HG03095 (cell line): Measurements from ENCODE around the gene SLCO3A1.
"Not testable (repeated sequence)": the region's sequence is repeated elsewhere in the genome, so short reads cannot be mapped to it uniquely, and the experiment has no call there.

Source experiments
- ATAC-seq: cut with Tn5 transposase; IDR thresholded peaks from one replicate; pipeline ENCODE4 v1.9.1; 2021; ENCODE audit warnings: moderate library complexity; ENCODE audit not compliant: unreplicated experiment

SLCO3A1 gene

GRCh38 chr15:91961357-91961756 lies 107.8 kb downstream of the SLCO3A1 start:
- no peak for ATAC-seq

- ATAC-seq: not testable (repeated sequence)
These were observed 110.2 kb downstream of the SLCO3A1 start for GRCh38 chr15:91963747-91964146.

- ATAC-seq: no peak
These were observed 112.1 kb downstream of the SLCO3A1 start for GRCh38 chr15:91965501-91966193.

DNA sequence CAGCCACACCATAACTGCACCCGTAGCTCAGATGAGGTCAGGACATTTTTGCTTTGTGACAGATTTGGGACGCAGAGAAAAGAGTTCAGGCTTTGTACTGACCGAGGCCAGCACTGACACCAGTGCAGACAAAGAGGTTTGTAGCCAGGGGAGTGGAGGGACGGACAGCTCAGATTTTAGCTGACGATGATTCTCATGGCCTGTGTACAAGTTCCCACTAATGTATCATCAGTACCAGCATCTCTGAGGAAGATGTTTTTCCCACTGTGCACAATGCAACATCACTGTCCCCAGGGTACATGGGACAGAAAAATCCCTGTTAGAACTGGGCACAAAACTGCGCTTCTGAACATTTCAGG lies 112.7 kb downstream of the SLCO3A1 start:
- ATAC-seq: no peak

GRCh38 chr15:91967935-91968606 lies 114.6 kb downstream of the SLCO3A1 start:
- ATAC-seq: no peak

- no peak for ATAC-seq
These were observed 115.1 kb downstream of the SLCO3A1 start for GRCh38 chr15:91968610-91969009.

DNA sequence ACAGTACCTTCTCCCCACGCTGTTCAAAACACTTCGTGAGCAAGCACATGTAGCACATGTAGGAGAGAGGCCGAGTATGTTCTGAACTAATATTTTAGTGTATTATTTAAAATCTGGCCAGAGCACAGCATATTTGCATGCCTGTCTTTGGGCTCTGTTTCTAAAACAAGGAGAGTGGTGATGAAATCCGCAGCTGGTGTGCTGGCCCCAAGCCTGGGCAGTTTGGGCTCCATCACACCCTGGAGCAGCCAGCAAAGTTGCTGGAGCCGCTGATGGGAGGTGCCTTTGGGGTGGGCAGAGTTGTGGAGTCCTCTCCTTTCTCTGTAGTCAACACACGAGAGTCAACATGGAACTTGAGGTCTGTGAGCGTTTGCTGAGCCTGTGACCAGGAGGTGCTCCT lies 116.6 kb downstream of the SLCO3A1 start:
- ATAC-seq: no peak

GRCh38 chr15:91973481-91973880 lies 120.0 kb downstream of the SLCO3A1 start:
- ATAC-seq: no peak

- no peak for ATAC-seq
These were observed 120.8 kb downstream of the SLCO3A1 start for GRCh38 chr15:91974321-91974720.

DNA sequence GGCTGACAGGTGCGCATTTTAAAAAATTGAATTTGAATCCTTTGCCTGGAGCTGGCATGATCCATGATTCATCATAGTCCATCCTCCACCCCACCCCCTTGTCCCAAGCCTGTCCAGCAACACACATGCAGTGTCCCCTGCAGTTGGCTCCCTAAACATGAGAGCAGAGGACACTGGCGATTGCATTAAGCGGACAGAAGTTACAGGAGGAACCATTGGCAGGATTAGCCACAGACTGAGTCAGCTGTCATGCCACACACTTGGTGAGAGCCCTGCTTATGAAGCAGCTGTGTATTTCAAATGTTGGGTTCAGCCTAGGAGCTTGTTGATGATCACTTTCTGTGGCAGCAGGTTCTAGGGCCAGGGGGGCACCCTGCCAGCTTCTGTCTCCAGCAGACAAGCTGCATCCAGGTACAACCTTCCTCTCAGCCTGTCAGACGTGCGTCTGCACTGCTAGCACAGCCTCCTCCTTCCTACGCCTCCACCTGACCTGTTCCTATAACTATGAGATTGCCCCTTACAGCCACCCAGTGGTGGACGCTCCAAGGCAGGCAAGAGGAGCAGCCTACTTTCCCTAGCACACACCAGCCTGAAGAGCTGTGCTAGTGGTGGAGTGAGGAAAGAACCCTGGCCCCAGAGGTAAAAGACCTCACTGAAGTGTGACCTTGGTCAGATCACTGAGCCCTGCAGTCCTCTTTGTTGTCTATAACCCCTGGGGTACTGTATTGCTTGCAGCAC lies 121.9 kb downstream of the SLCO3A1 start:
- no peak for ATAC-seq

DNA sequence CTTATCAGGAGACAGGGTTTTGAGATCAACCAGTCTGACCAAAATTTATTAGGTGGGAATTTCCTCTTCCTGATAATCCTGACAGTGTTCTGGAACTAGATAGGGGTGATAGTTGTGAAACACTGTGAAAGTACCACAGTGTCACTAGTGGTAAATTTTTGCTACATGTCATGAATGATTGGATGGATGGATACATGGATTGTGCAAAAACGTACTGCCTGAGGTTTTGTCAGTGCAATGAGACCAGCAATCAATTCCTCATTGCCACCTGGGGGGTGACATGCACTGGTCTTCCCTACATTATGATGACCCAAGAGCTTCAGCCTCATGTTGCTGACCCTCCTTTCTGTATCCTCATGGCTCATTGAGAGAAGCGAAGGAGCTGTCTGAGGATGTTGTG lies 123.5 kb downstream of the SLCO3A1 start:
- no peak for ATAC-seq

DNA sequence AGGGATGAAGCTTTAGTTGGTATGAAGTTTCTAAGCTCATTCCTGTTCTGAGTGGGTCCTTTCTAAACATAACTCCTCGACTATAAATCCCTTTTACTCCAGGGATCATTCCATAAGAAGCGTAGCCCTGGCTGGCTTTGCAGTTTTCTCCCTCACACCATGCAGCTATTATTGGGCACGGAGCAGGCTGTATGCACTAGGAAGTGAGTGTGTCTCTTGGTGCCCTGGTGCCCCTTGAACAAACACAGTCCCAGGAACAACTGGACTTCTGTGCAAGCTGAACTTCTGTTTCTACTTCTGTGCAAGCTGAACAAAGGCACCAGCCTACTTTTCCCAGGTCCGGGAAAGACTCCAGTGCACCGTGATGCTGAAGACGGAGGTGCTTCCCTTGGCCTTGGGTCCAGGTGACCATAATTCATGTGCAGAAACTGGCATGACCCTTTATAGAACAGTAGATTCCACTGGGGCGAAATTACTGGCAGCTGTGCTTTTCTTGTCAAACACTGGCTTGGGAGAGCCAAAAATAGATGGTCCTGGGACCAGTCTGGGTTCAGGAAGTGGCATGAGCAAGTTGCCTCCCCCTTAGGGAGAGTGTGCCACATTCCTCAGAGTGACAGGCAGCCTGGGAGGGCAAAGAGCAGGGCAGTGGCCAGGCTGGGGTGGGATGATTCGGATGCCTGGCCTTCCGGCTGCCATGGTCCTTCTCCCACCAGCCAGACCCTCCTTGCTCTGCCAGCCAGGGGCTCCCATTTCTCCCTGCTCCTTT lies 127.2 kb downstream of the SLCO3A1 start:
- ATAC-seq: no peak

DNA sequence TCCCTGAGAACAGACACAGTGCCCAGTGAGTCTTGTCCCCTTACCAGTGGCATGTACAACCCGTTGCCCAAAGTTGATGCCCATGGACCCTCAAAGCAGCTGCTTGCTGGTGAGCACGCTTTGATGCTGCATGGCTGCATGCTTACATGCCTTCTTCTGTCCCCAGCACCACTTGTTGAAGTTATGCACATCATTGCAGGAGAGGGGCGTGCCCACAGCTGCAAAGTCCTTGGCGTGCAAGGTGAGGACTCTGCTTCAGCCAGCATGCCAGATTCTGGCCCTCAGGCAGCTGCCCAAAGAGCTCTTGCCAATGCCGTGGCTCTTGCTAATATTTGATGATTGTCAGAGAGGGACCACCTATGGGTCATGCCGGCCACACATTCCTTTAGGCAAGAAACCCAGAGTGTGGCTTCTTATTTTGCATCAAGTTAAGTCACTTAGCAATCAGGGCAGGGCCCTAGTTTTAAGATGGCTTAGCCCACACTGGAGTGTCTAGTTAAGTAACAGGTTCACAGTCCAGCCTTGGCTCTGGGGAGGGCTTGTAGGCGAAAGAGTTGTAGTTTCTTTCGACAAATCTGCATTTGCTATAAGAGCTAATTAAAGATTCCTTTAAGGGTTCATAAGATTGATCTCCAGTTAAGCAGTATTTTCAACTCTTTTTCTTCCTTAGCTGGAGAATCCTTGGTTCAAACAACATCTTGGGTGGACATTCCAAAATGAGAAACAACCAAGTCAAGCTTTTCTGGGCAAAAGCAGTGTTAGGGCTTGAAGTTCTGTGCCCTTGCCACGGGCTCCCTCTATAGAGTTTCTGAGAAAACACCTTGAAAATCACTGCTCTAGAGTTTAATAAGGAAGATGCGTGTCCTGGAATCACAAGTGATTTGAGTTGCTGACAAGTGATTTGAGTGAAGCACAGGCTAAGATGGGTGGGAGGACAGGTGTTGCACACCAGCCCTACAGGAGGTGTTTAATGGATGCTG lies 128.6 kb downstream of the SLCO3A1 start:
- no peak for ATAC-seq

DNA sequence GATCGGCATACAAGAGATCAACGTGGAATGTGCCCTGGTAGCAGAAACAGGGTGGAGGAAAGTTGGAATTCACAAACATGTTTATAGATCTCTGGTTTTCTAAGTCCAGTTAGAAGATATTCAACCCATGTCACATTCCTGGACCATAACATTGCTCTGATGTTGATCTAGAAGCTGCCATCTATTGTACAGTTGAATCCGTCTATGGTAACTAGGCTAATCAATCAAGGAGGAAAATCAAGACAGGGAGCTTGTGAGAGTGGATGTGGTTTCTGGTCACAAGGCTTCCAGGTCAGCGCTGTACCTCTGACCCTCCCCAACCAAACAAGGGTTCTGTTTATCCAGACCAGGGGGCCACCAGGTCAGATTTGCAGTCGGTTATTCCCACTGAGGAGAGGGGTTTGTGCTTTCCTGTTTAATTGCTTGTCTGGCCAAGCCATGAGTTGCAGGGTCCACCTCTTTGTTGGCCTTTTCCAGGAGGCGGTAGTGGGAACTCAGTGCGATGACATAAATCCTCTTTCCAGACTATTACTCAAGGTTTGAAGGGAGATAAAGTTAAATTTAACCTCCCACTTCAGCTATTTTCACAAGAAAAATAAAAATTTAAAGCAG lies 130.3 kb downstream of the SLCO3A1 start:
- ATAC-seq: no peak

DNA sequence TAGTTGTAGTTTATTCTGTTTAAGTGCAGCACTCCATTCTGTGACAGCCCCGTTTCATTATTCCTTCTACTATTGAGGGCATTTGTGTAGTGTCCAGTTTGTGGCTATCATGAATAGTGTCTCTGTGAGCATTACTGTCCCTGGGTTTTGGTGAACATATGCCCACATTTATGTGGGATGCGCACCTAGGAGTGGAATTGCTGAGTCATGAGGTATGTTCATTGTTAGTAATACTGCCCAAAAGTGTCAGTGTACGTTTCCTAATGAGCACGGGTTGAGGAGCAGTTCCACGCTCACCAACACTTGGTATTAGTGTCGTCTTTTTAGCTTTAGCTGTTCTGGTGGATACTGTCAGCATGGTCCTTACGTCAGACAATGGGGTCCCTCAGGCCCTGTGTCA lies 131.8 kb downstream of the SLCO3A1 start:
- no peak for ATAC-seq

GRCh38 chr15:91988071-91988470 lies 134.6 kb downstream of the SLCO3A1 start:
- ATAC-seq: no peak

GRCh38 chr15:91988655-91989054 lies 135.1 kb downstream of the SLCO3A1 start:
- ATAC-seq: no peak

GRCh38 chr15:91989821-91990220 lies 136.3 kb downstream of the SLCO3A1 start:
- no peak for ATAC-seq

DNA sequence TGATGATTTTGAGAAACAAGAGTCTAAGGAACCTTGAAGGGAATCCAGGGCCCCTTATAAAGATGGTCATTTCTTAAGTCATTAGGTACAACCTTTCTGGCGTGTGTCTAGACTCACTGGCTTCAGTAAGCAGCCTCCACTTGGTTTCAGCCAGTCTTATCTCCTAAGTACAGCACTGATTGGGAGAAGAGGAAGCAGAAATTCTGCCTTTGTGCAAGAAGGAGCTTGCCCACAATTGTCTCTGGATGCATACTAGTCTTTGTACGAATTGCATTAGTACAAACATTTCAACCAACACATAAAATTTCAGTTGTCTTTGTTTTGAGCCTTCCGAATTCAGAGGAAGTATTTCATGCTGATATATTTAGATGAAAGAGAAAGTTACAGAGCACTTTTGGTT lies 139.4 kb downstream of the SLCO3A1 start:
- no peak for ATAC-seq

GRCh38 chr15:91995146-91995545 lies 141.6 kb downstream of the SLCO3A1 start:
- no peak for ATAC-seq
